ENCODE measurements around the gene CEBPA.

GRCh38 chr19:33252418-33252962, 49.8 kb downstream of the CEBPA start:
- TF ChIP-seq CTCF (IDR thresholded peaks at IDR 0.05) (no peak), EZH2 (IDR thresholded peaks at IDR 0.05; ENCODE audit: borderline replicate concordance, insufficient read depth, low read depth, low read length, poor library complexity, severe bottlenecking) (no peak)

Measured in B cell (primary cell).